Measurements from ENCODE around the gene TMEM163. TPM values are rescaled to one million over a fixed set of nuclear protein-coding genes. Genes with fewer than 3 reads are reported as not detected.
A peak's percentile ranks its signal among the peaks of the same experiment; 100 is the strongest.

TMEM163 gene
- total and polyA plus RNA-seq, 2 of the 13 experiments (the other 11 are each of a cell fraction or from before 2014, with no cell fraction given) = 0.05 TPM; not detected in 1

DNA sequence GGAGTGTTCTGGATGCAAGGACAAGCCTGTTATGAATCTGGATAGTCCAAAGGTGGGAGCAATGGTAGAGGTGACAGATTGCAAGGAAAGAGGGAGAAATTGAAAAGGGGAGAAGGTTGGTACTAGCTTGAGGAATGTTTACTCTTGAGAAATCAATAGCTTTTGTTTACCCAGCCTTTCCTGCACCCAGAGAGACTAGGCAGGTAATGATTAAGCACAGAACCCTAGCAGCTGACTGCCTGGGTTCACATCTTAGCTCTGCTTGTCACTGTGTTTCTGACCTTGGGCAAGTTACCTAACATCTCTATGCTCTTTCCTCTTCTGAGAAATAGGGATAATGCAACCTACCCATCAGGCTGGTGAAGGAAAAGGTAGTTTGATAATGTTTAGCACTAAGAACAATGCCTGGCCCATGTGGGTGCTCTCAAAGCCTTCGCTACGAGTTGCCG is 286.3 kb downstream of the TMEM163 start (continued):
- TF ChIP-seq DNMT3B (CRISPR knock-in tag; conservative IDR thresholded peaks at IDR 0.05) (peak; percentile 75; the same call in 1 of the 2 replicates), TBX3 (IDR thresholded peaks at IDR 0.05; ENCODE audit: borderline replicate concordance) (peak; percentile 57; the same call in 1 of the 2 replicates), ZNF552 (CRISPR knock-in tag; IDR thresholded peaks at IDR 0.05; ENCODE audit: borderline replicate concordance) (no peak; the same call in 1 of the 2 replicates), MAF1 (CRISPR knock-in tag; IDR thresholded peaks at IDR 0.05; ENCODE audit: borderline replicate concordance) (no peak), SRSF1 (optimal IDR thresholded peaks at IDR 0.05; ENCODE audit: low read depth, low read length) (no peak), HOXA7 (CRISPR knock-in tag; IDR thresholded peaks at IDR 0.05) (no peak), RFX3 (CRISPR knock-in tag; IDR thresholded peaks at IDR 0.05) (no peak), SMAD3 (CRISPR knock-in tag; IDR thresholded peaks at IDR 0.05) (peak; percentile 98), SMC3 (IDR thresholded peaks at IDR 0.05; ENCODE audit: low read length) (peak; percentile 28), U2AF2 (IDR thresholded peaks at IDR 0.05; ENCODE audit: low read depth, low read length) (no peak), PHB2 (IDR thresholded peaks at IDR 0.05; ENCODE audit: partially characterized antibody) (no peak), ZNF776 (CRISPR knock-in tag; IDR thresholded peaks at IDR 0.05) (no peak), ZNF670 (CRISPR knock-in tag; IDR thresholded peaks at IDR 0.05; ENCODE audit: borderline replicate concordance) (no peak; the same call in 1 of the 2 replicates), TBX2 (CRISPR knock-in tag; IDR thresholded peaks at IDR 0.05; ENCODE audit: borderline replicate concordance) (peak; percentile 81), ZNF556 (CRISPR knock-in tag; IDR thresholded peaks at IDR 0.05; ENCODE audit: borderline replicate concordance) (peak; percentile 91; the same call in 1 of the 2 replicates), ISX (CRISPR knock-in tag; conservative IDR thresholded peaks at IDR 0.05) (no peak), TEAD3 (CRISPR knock-in tag; optimal IDR thresholded peaks at IDR 0.05; ENCODE audit: borderline replicate concordance) (peak; percentile 87), EHMT2 (IDR thresholded peaks at IDR 0.05; ENCODE audit: borderline replicate concordance, low read depth, low read length) (peak; percentile 83; the same call in 1 of the 2 replicates), GATAD1 (CRISPR knock-in tag; IDR thresholded peaks at IDR 0.05) (peak; percentile 78), MBNL3 (CRISPR knock-in tag; conservative IDR thresholded peaks at IDR 0.05) (no peak), AHR (CRISPR knock-in tag; IDR thresholded peaks at IDR 0.05) (no peak; the same call in 1 of the 2 replicates), ZFP41 (CRISPR knock-in tag; IDR thresholded peaks at IDR 0.05; ENCODE audit: borderline replicate concordance) (no peak)
- TF ChIP-seq, protein P1, sequence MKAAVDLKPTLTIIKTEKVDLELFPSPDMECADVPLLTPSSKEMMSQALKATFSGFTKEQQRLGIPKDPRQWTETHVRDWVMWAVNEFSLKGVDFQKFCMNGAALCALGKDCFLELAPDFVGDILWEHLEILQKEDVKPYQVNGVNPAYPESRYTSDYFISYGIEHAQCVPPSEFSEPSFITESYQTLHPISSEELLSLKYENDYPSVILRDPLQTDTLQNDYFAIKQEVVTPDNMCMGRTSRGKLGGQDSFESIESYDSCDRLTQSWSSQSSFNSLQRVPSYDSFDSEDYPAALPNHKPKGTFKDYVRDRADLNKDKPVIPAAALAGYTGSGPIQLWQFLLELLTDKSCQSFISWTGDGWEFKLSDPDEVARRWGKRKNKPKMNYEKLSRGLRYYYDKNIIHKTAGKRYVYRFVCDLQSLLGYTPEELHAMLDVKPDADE (CRISPR knock-in tag; IDR thresholded peaks at IDR 0.05) = no peak
- TF ChIP-seq, protein P2, sequence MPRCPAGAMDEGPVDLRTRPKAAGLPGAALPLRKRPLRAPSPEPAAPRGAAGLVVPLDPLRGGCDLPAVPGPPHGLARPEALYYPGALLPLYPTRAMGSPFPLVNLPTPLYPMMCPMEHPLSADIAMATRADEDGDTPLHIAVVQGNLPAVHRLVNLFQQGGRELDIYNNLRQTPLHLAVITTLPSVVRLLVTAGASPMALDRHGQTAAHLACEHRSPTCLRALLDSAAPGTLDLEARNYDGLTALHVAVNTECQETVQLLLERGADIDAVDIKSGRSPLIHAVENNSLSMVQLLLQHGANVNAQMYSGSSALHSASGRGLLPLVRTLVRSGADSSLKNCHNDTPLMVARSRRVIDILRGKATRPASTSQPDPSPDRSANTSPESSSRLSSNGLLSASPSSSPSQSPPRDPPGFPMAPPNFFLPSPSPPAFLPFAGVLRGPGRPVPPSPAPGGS (CRISPR knock-in tag; IDR thresholded peaks at IDR 0.05) = no peak
- TF ChIP-seq, protein P3, sequence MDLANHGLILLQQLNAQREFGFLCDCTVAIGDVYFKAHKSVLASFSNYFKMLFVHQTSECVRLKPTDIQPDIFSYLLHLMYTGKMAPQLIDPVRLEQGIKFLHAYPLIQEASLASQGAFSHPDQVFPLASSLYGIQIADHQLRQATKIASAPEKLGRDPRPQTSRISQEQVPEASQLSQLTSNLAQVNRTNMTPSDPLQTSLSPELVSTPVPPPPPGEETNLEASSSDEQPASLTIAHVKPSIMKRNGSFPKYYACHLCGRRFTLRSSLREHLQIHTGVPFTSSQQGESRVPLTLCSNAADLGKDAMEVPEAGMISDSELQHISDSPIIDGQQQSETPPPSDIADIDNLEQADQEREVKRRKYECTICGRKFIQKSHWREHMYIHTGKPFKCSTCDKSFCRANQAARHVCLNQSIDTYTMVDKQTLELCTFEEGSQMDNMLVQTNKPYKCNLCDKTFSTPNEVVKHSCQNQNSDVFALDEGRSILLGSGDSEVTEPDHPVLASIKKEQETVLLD (CRISPR knock-in tag; IDR thresholded peaks at IDR 0.05; ENCODE audit: low read depth) = no peak
- TF ChIP-seq, protein P4, sequence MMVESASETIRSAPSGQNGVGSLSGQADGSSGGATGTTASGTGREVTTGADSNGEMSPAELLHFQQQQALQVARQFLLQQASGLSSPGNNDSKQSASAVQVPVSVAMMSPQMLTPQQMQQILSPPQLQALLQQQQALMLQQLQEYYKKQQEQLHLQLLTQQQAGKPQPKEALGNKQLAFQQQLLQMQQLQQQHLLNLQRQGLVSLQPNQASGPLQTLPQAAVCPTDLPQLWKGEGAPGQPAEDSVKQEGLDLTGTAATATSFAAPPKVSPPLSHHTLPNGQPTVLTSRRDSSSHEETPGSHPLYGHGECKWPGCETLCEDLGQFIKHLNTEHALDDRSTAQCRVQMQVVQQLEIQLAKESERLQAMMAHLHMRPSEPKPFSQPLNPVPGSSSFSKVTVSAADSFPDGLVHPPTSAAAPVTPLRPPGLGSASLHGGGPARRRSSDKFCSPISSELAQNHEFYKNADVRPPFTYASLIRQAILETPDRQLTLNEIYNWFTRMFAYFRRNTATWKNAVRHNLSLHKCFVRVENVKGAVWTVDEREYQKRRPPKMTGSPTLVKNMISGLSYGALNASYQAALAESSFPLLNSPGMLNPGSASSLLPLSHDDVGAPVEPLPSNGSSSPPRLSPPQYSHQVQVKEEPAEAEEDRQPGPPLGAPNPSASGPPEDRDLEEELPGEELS (CRISPR knock-in tag; IDR thresholded peaks at IDR 0.05) = peak; percentile 98

Measured in HepG2 (cell line).